IMR-90 (cell line): ENCODE data around the gene CEP126.

Experiments
- BHLHE40 ChIP-seq: fragments of 150-350 bp; IDR thresholded peaks from 2 replicates; pipeline ENCODE4 v1.6.1; 2016; ENCODE audit warnings: mild to moderate bottlenecking, low read depth, low read length
- CEBPB ChIP-seq: IDR thresholded peaks from 2 replicates; pipeline ENCODE4 v1.6.1; 2012; ENCODE audit warnings: low read depth, low read length, improper control_type of control experiment
- FOS ChIP-seq: fragments of 150-350 bp; IDR thresholded peaks from 2 replicates; pipeline ENCODE4 v1.6.1; 2016; ENCODE audit warnings: low read depth, low read length
- POLR2A ChIP-seq: IDR thresholded peaks from 2 replicates; pipeline ENCODE4 v1.6.1; 2012; ENCODE audit warnings: mild to moderate bottlenecking, low read depth, low read length
- RAD21 ChIP-seq: IDR thresholded peaks from 2 replicates; pipeline ENCODE4 v1.6.1; 2012; ENCODE audit warnings: low read length, improper control_type of control experiment
- TF ChIP-seq, protein P1 (sequence below): conservative IDR thresholded peaks from 2 replicates; pipeline ENCODE4 v1.5.1; 2012; ENCODE audit warnings: mild to moderate bottlenecking, low read depth, low read length, improper control_type of control experiment
- TF ChIP-seq, protein P2 (sequence below): fragments of 150-350 bp; IDR thresholded peaks from 2 replicates; pipeline ENCODE4 v1.6.1; 2017; ENCODE audit warnings: mild to moderate bottlenecking, antibody characterized with exemption, low read length, low read depth

DNA sequence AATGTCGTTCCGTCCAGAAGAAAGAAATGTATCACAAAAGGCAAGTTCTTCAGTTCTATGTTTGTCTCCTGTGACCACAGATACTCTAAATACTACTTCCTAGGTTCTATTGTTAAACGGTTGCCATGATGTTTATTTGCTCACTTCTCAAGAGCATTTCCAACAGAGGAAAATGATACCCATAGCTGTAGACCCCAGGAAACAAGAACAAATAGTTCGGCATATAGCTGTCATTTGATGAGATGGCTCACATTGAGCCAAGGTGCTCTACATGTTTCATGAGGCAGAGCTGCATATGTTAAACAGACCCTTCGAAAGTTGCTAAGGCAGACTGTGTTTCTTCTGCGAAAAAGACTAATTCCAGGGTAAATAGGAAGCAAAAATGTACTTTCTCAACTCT is 16.9 kb downstream of the CEP126 start:
- TF ChIP-seq, protein P1, sequence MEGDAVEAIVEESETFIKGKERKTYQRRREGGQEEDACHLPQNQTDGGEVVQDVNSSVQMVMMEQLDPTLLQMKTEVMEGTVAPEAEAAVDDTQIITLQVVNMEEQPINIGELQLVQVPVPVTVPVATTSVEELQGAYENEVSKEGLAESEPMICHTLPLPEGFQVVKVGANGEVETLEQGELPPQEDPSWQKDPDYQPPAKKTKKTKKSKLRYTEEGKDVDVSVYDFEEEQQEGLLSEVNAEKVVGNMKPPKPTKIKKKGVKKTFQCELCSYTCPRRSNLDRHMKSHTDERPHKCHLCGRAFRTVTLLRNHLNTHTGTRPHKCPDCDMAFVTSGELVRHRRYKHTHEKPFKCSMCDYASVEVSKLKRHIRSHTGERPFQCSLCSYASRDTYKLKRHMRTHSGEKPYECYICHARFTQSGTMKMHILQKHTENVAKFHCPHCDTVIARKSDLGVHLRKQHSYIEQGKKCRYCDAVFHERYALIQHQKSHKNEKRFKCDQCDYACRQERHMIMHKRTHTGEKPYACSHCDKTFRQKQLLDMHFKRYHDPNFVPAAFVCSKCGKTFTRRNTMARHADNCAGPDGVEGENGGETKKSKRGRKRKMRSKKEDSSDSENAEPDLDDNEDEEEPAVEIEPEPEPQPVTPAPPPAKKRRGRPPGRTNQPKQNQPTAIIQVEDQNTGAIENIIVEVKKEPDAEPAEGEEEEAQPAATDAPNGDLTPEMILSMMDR = no peak
- TF ChIP-seq, protein P2, sequence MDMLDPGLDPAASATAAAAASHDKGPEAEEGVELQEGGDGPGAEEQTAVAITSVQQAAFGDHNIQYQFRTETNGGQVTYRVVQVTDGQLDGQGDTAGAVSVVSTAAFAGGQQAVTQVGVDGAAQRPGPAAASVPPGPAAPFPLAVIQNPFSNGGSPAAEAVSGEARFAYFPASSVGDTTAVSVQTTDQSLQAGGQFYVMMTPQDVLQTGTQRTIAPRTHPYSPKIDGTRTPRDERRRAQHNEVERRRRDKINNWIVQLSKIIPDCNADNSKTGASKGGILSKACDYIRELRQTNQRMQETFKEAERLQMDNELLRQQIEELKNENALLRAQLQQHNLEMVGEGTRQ = no peak
- TF ChIP-seq BHLHE40 (no peak), RAD21 (no peak), FOS (no peak), POLR2A (no peak), CEBPB (no peak)
